AG09309 (cell line): Measurements from ENCODE around the gene KBTBD13.
"Not testable (repeated sequence)": the region's sequence is repeated elsewhere in the genome, so short reads cannot be mapped to it uniquely, and the experiment has no call there.

Source experiments
- DNase-seq: peaks from one replicate; pipeline ENCODE4 v3.0.0-alpha.2; 2010; ENCODE audit warnings: low read depth
- H3K4me3 ChIP-seq: 2 replicates; pipeline ENCODE4 v1.5.1; 2011; ENCODE audit warnings: mild to moderate bottlenecking, low read depth, low read length, moderate library complexity; ENCODE audit not compliant: control insufficient read depth
- CTCF ChIP-seq: IDR thresholded peaks from 2 replicates; pipeline ENCODE4 v1.5.1; 2011; ENCODE audit warnings: mild to moderate bottlenecking, low read depth, low read length, inconsistent platforms; ENCODE audit not compliant: insufficient read depth, control insufficient read depth; ENCODE audit errors: missing control alignments

KBTBD13 gene

GRCh38 chr15:65094294-65094995 lies 17.9 kb downstream of the KBTBD13 start:
- no peak for DNase-seq
- no peak overlapping the region for H3K4me3 ChIP-seq
- no peak for TF ChIP-seq CTCF

GRCh38 chr15:65095011-65095746 lies 18.6 kb downstream of the KBTBD13 start:
- DNase-seq = no peak
- H3K4me3 ChIP-seq = no peak overlapping the region
- no peak for TF ChIP-seq CTCF

GRCh38 chr15:65095747-65096104 lies 19.2 kb downstream of the KBTBD13 start:
- H3K4me3 ChIP-seq = no peak overlapping the region
- DNase-seq = no peak
- no peak for TF ChIP-seq CTCF

- no peak for TF ChIP-seq CTCF
- DNase-seq = no peak
- no peak overlapping the region for H3K4me3 ChIP-seq
These were observed 20.2 kb downstream of the KBTBD13 start for GRCh38 chr15:65096481-65097385.

GRCh38 chr15:65097651-65098263 lies 21.2 kb downstream of the KBTBD13 start:
- no peak overlapping the region for H3K4me3 ChIP-seq
- DNase-seq = no peak
- TF ChIP-seq CTCF = no peak

- TF ChIP-seq CTCF = no peak
- no peak overlapping the region for H3K4me3 ChIP-seq
- no peak for DNase-seq
These were observed 22.8 kb downstream of the KBTBD13 start for GRCh38 chr15:65099336-65099735.

- DNase-seq, H3K4me3 ChIP-seq: not testable (repeated sequence)
These were observed 23.3 kb downstream of the KBTBD13 start for GRCh38 chr15:65099801-65100200.
